AG04449 (cell line): ENCODE results near the gene AFF3.

Experiments used
- CTCF ChIA-PET: fragments of 350-600 bp; formaldehyde crosslinking; extraction: SDS; loops from one replicate; lab custom pipeline; 2021; ENCODE audit warnings: antibody characterized with exemption; lab: Yijun Ruan, JAX
- POLR2A ChIA-PET: fragments of 400-600, 350-600 bp; formaldehyde crosslinking; extraction: SDS; loops from one replicate; lab custom pipeline; 2020; ENCODE audit warnings: antibody characterized with exemption, inconsistent platforms; lab: Yijun Ruan, JAX
- DNase-seq: peaks from one replicate; pipeline ENCODE4 v3.0.0-alpha.2; 2010; ENCODE audit warnings: low read depth, low spot score
- H3K4me3 ChIP-seq: 2 replicates; pipeline ENCODE4 v1.5.1; 2011; ENCODE audit warnings: low read depth, mild to moderate bottlenecking, control low read depth, low read length
- TF ChIP-seq, protein P1 (sequence below): IDR thresholded peaks from one replicate; pipeline ENCODE4 v1.5.1; 2011; ENCODE audit warnings: mild to moderate bottlenecking, moderate library complexity, low read length, control low read depth, inconsistent platforms; ENCODE audit not compliant: insufficient read depth; ENCODE audit errors: missing control alignments

Gene AFF3

DNA sequence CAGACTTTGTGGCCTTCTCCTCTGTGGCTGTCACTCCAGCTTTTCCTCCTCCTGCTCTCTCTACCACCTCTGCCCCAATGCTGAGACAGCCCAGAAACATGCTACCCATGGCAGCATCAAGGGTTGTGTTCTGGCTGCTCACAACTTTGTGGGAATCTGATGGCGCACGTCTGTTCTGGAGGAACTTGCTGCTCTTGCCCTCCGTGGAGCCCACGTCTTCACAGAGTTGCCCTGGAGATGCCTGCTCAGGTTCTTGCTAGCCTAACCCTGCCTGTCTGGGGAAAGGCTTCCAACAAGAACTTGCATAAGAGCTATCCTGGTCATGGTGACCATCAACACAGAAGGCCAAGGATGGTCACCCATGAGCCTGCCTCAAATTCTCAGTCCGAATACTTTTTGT lies 237.4 kb downstream of the AFF3 start:
- H3K4me3 ChIP-seq = no peak overlapping the region
- POLR2A ChIA-PET = no interaction called here
- DNase-seq = no peak
- TF ChIP-seq, protein P1, sequence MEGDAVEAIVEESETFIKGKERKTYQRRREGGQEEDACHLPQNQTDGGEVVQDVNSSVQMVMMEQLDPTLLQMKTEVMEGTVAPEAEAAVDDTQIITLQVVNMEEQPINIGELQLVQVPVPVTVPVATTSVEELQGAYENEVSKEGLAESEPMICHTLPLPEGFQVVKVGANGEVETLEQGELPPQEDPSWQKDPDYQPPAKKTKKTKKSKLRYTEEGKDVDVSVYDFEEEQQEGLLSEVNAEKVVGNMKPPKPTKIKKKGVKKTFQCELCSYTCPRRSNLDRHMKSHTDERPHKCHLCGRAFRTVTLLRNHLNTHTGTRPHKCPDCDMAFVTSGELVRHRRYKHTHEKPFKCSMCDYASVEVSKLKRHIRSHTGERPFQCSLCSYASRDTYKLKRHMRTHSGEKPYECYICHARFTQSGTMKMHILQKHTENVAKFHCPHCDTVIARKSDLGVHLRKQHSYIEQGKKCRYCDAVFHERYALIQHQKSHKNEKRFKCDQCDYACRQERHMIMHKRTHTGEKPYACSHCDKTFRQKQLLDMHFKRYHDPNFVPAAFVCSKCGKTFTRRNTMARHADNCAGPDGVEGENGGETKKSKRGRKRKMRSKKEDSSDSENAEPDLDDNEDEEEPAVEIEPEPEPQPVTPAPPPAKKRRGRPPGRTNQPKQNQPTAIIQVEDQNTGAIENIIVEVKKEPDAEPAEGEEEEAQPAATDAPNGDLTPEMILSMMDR = no peak
- CTCF ChIA-PET = interaction anchor here (1.3 kb wide), 1 partner anchor 356 kb away, joined by 4 read pairs; no protein-coding TSS in a partner anchor

DNA sequence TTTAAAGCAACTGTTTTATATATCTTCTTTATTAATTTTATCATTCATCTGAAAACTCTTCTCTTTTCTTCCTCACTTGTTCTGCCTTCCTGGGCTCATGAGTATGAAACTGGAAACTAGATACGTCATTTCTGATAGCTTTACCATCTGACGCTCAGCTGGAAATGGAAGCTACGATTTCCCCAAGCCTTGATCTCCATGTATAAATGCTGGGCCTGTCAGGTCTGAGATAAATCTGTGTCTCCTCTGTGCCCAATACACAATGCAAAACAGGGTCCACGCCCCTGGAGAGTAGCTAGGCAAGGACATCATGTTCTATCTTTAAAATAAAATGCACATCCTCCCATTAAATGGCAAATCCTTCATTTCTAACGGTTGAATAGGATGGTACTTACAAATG lies 238.4 kb downstream of the AFF3 start:
- CTCF ChIA-PET = interaction anchor here (1.3 kb wide), 1 partner anchor 357 kb away, joined by 4 read pairs; no protein-coding TSS in a partner anchor

DNA sequence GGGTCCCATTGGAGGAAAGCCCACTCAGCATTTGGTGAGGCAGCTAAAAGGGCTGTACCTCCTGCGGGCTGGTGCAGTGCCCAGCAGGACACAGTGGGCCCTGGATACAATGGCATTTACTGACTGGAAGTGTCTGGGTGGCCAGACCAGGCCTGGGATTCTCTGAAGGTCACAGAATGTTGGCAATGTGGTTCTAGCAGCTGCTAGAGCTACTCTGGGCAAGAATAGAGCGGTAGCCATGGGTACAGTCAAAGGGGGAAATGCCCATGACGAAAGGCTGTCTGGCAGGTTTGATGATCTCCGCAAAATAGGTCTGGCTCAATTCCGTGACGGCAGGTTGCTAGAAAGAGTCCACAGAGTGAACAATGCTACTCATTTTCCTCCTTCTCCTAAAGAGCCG lies 241.8 kb downstream of the AFF3 start:
- no peak for DNase-seq
- ChIA-PET CTCF (interaction anchor here (0.8 kb wide), 1 partner anchor 169 kb away, joined by 3 read pairs; no protein-coding TSS in a partner anchor), POLR2A (no interaction called here)
- TF ChIP-seq, protein P1 = no peak
- H3K4me3 ChIP-seq = no peak overlapping the region

More for the DNA sequence above, 238.4 kb downstream of the AFF3 start:
- POLR2A ChIA-PET = no interaction called here
- H3K4me3 ChIP-seq = no peak overlapping the region
- no peak for DNase-seq
- TF ChIP-seq, protein P1 = no peak

GRCh38 chr2:99899882-99900281 lies 242.5 kb downstream of the AFF3 start:
- CTCF ChIA-PET = no interaction called here
- H3K4me3 ChIP-seq = no peak overlapping the region
- POLR2A ChIA-PET = no interaction called here
- no peak for DNase-seq
- TF ChIP-seq, protein P1 = no peak

DNA sequence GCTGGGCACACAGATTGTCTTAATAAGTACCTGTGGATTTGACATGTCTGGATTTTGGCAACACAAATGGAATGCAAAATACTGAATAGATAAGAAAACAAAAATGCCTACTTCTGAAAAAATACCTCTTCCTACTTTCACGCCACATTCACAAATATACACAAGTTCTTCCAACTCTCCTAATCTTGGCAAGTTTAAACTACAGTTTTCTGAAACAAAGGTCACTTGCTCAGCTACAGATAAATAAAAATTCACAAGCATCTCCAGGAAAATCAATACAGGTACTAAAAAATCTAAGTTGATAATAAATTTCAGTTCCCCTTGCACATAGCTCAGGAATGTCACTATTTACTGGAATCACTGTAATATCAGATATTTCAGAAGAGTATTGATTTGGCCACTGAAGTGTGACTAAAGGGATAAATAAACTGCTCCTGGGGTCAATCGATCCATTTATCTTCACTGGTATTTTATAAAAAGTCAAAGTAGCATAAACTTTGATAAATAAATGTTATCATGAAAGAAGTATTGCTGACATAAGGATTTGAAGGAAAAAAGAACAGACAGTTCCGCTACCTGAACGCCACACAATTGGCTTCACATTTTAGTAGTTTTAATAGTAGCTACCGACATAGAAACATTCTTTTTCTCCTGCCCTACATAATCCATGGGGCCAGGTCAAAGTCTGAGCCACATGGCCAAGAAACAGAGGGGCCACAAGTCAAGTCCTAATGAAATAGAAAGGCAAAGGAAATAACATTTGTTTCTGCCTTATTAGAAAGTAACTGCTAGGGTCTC lies 243.1 kb downstream of the AFF3 start:
- no peak overlapping the region for H3K4me3 ChIP-seq
- ChIA-PET POLR2A (no interaction called here), CTCF (no interaction called here)
- no peak for DNase-seq
- TF ChIP-seq, protein P1 = no peak

GRCh38 chr2:99898336-99899048 lies 243.9 kb downstream of the AFF3 start:
- ChIA-PET POLR2A (no interaction called here), CTCF (interaction anchor here (0.9 kb wide), 1 partner anchor 14 kb away, joined by 3 read pairs; no protein-coding TSS in a partner anchor)
- H3K4me3 ChIP-seq = no peak overlapping the region
- TF ChIP-seq, protein P1 = no peak
- no peak for DNase-seq
